IMR-90 (cell line): ENCODE measurements around the gene MED19. TPM values are rescaled to one million over a fixed set of nuclear protein-coding genes. Genes with fewer than 3 reads are reported as not detected.

Source experiments
- ATAC-seq: fragments of 200-7000 bp; cut with Tn5 transposase; 2 replicates; pipeline ENCODE4 v1.9.1; 2020; ENCODE audit warnings: low read depth, mild to moderate bottlenecking, moderate library complexity
- BruUV-seq: library from RNA; stranded (reverse); fragments of 400-500 nt; replicated peaks from 2 replicates; lab custom pipeline; 2021; lab: Mats Ljungman, UMichigan
- CTCF ChIA-PET: fragments of 300-600 bp; formaldehyde crosslinking; extraction: SDS; loops from one replicate; lab custom pipeline; 2021; ENCODE audit warnings: antibody characterized with exemption; lab: Yijun Ruan, JAX
- POLR2A ChIA-PET: fragments of 300-600 bp; sonication (Branson Sonifier 250); formaldehyde crosslinking; loops from one replicate; lab custom pipeline; 2022; ENCODE audit warnings: antibody characterized with exemption; ENCODE audit not compliant: unreplicated experiment; lab: Charles Lee
- DNase-seq: peaks from one replicate; pipeline ENCODE4 v3.0.0; 2013
- H2AFZ ChIP-seq: replicated peaks from 2 replicates; pipeline ENCODE3; 2013; ENCODE audit warnings: low read length, mild to moderate bottlenecking; ENCODE audit not compliant: poor library complexity
- H2AK5ac ChIP-seq: 2 replicates; pipeline ENCODE4 v1.6.1; 2013; ENCODE audit warnings: low read depth, low read length, inconsistent platforms
- H2AK9ac ChIP-seq: replicated peaks from 2 replicates; pipeline ENCODE3; 2013; ENCODE audit warnings: mild to moderate bottlenecking, low read depth, low read length, moderate library complexity; ENCODE audit not compliant: poor library complexity
- H2BK120ac ChIP-seq: 2 replicates; pipeline ENCODE4 v1.6.1; 2013; ENCODE audit warnings: low read depth, low read length, inconsistent platforms
- H2BK15ac ChIP-seq: 3 replicates; pipeline ENCODE4 v1.6.1; 2013; ENCODE audit warnings: low read depth, low read length, inconsistent platforms
- H2BK20ac ChIP-seq: 2 replicates; pipeline ENCODE4 v1.6.1; 2013; ENCODE audit warnings: low read depth, mild to moderate bottlenecking, inconsistent platforms, low read length, moderate library complexity
- H2BK5ac ChIP-seq: 2 replicates; pipeline ENCODE4 v1.6.1; 2013; ENCODE audit warnings: mild to moderate bottlenecking, low read depth, low read length, inconsistent platforms; ENCODE audit not compliant: poor library complexity, severe bottlenecking
- H3K14ac ChIP-seq: replicated peaks from 2 replicates; pipeline ENCODE4 v1.6.1; 2013; ENCODE audit warnings: low read depth, low read length, inconsistent platforms
- H3K18ac ChIP-seq: 2 replicates; pipeline ENCODE4 v1.6.1; 2013; ENCODE audit warnings: low read depth, low read length, control low read depth
- H3K23ac ChIP-seq: 2 replicates; pipeline ENCODE4 v1.6.1; 2013; ENCODE audit warnings: low read depth, low read length, inconsistent platforms
- H3K27ac ChIP-seq: 2 replicates; pipeline ENCODE4 v1.5.1; 2013; ENCODE audit warnings: mild to moderate bottlenecking, control low read depth, low read length; ENCODE audit not compliant: insufficient read depth
- H3K27me3 ChIP-seq: 2 replicates; pipeline ENCODE4 v1.6.1; 2013; ENCODE audit warnings: low read length; ENCODE audit not compliant: control insufficient read depth, insufficient read depth
- H3K36me3 ChIP-seq: 2 replicates; pipeline ENCODE4 v1.6.1; 2013; ENCODE audit warnings: low read length, mixed read lengths; ENCODE audit not compliant: control insufficient read depth, insufficient read depth
- H3K4ac ChIP-seq: 2 replicates; pipeline ENCODE4 v1.6.1; 2013; ENCODE audit warnings: low read depth, low read length, inconsistent platforms
- H3K4me1 ChIP-seq: 2 replicates; pipeline ENCODE4 v1.6.1; 2013; ENCODE audit warnings: low read length, mixed read lengths; ENCODE audit not compliant: control insufficient read depth, insufficient read depth
- H3K4me2 ChIP-seq: 2 replicates; pipeline ENCODE4 v1.6.1; 2013; ENCODE audit warnings: low read depth, mild to moderate bottlenecking, control low read depth, low read length, moderate library complexity
- H3K4me3 ChIP-seq: 2 replicates; pipeline ENCODE4 v1.5.1; 2013; ENCODE audit warnings: low read depth, mild to moderate bottlenecking, control low read depth, low read length, moderate library complexity; ENCODE audit not compliant: insufficient read depth
- H3K56ac ChIP-seq: 2 replicates; pipeline ENCODE4 v1.6.1; 2013; ENCODE audit warnings: low read length, inconsistent platforms; ENCODE audit not compliant: insufficient read depth; ENCODE audit errors: extremely low read depth
- H3K79me1 ChIP-seq, 2 experiments: 2 replicates each; pipeline ENCODE4 v1.6.1; 2013; ENCODE audit warnings: low read length in 2 of 2, inconsistent platforms in 1 of 2, low read depth in 1 of 2
- H3K9ac ChIP-seq: 2 replicates; pipeline ENCODE4 v1.6.1; 2013; ENCODE audit warnings: low read depth, low read length, control low read depth
- H3K9me1 ChIP-seq: 2 replicates; pipeline ENCODE4 v1.6.1; 2013; ENCODE audit warnings: low read length, inconsistent platforms; ENCODE audit not compliant: insufficient read depth
- H3K9me3 ChIP-seq: 2 replicates; pipeline ENCODE4 v1.6.1; 2013; ENCODE audit warnings: low read length; ENCODE audit not compliant: control insufficient read depth, insufficient read depth
- H4K20me1 ChIP-seq: 2 replicates; pipeline ENCODE4 v1.6.1; 2013; ENCODE audit warnings: low read length, inconsistent platforms; ENCODE audit not compliant: insufficient read depth
- H4K5ac ChIP-seq: 2 replicates; pipeline ENCODE4 v1.6.1; 2013; ENCODE audit warnings: mild to moderate bottlenecking, low read depth, low read length, control low read depth
- H4K8ac ChIP-seq, 2 experiments: 2 replicates each; pipeline ENCODE4 v1.6.1; 2013; ENCODE audit warnings: low read depth in 2 of 2, low read length in 2 of 2, control low read depth in 1 of 2, inconsistent platforms in 1 of 2
- H4K91ac ChIP-seq: 2 replicates; pipeline ENCODE4 v1.6.1; 2013; ENCODE audit warnings: low read depth, low read length, inconsistent platforms; ENCODE audit not compliant: insufficient read depth
- BHLHE40 ChIP-seq: fragments of 150-350 bp; IDR thresholded peaks from 2 replicates; pipeline ENCODE4 v1.6.1; 2016; ENCODE audit warnings: mild to moderate bottlenecking, low read depth, low read length
- MAZ ChIP-seq: IDR thresholded peaks from 2 replicates; pipeline ENCODE4 v1.6.1; 2012; ENCODE audit warnings: low read depth, mild to moderate bottlenecking, low read length, improper control_type of control experiment, moderate library complexity, borderline replicate concordance
- MXI1 ChIP-seq: IDR thresholded peaks from 2 replicates; pipeline ENCODE4 v1.6.1; 2012; ENCODE audit warnings: low read depth, mild to moderate bottlenecking, low read length, moderate library complexity, borderline replicate concordance
- NFE2L2 ChIP-seq: fragments of 150-350 bp; IDR thresholded peaks from 2 replicates; pipeline ENCODE4 v1.6.1; 2016; ENCODE audit warnings: low read depth, mild to moderate bottlenecking, low read length
- POLR2A ChIP-seq: IDR thresholded peaks from 2 replicates; pipeline ENCODE4 v1.6.1; 2012; ENCODE audit warnings: mild to moderate bottlenecking, low read depth, low read length
- RCOR1 ChIP-seq: IDR thresholded peaks from 2 replicates; pipeline ENCODE4 v1.6.1; 2012; ENCODE audit warnings: mild to moderate bottlenecking, low read length, improper control_type of control experiment; ENCODE audit not compliant: insufficient replicate concordance
- USF2 ChIP-seq: fragments of 150-350 bp; IDR thresholded peaks from 2 replicates; pipeline ENCODE4 v1.6.1; 2017; ENCODE audit warnings: mild to moderate bottlenecking, antibody characterized with exemption, low read length, low read depth
- WGBS, 2 experiments: methylation state at CpG; one replicate each; pipeline versions ENCODE4 v1.1.5 to v1.1.7; 2013; ENCODE audit warnings: missing lambda C conversion rate in 2 of 2; ENCODE audit not compliant: insufficient read length in 1 of 2; ENCODE audit errors: extremely low coverage in 2 of 2; 5-methylcytosine and 5-hydroxymethylcytosine counted together
- dilution Hi-C: fragments of 300-500 bp; cut with HindIII; formaldehyde crosslinking; loops from one replicate; pipeline ENCODE4 v1.14.3; 2018; ENCODE audit warnings: low sequenced_read_pairs; ENCODE audit not compliant: unreplicated experiment
- in situ Hi-C: fragments of 300-500 bp; cut with MboI; formaldehyde crosslinking; loops from 3 replicates; pipeline ENCODE4 v1.14.3; 2019; ENCODE audit warnings: low sequenced_read_pairs, inconsistent platforms, mixed read lengths
- intact Hi-C: fragments of 100-400 bp; cut with micrococcal nuclease; formaldehyde crosslinking; loops from 2 replicates; pipeline ENCODE4 v1.10.0; 2022
- polyA plus RNA-seq, 3 experiments: library from polyadenylated mRNA; depleted of rRNA; stranded (reverse); fragments of >200 nt; gene quantifications; 2 replicates each; pipeline ENCODE4 v1.2.3, GENCODE V29; 2012; ENCODE audit warnings: low replicate concordance in 1 of 3
- total RNA-seq: library from RNA; depleted of rRNA; stranded (reverse); fragments of >200 nt; gene quantifications from 2 replicates; pipeline ENCODE4 v1.2.3, GENCODE V29; 2012
- TF ChIP-seq, protein P1 (sequence below): conservative IDR thresholded peaks from 2 replicates; pipeline ENCODE4 v1.5.1; 2012; ENCODE audit warnings: mild to moderate bottlenecking, low read depth, low read length, improper control_type of control experiment

MED19 gene
- total and polyA plus RNA-seq, 2 of the 4 experiments (the other 2 are of a cell fraction), result 14.0 to 35.0 TPM

- H2BK5ac ChIP-seq, result peak within 1 kb of the TSS; percentile 83
- H3K4me2 ChIP-seq, result peak within 1 kb of the TSS; percentile 91
- H3K4me1 ChIP-seq, result no peaks in the 10 kb centered on the region
- 0% methylated on average over 17 of the region's 45 CpGs; no CpG with 5 or more reads in 1 of the 2 experiments for WGBS, 2 experiments
- H3K23ac ChIP-seq, result peak within 1 kb of the TSS; percentile 68
- H3K18ac ChIP-seq, result peak within 1 kb of the TSS; percentile 46
- BruUV-seq, result no TSS peak
- H4K8ac ChIP-seq, result peak within 1 kb of the TSS; percentile 79 to 97
- no peaks in the 10 kb centered on the region for H3K9me3 ChIP-seq
- H2BK120ac ChIP-seq, result peak within 1 kb of the TSS; percentile 18; the same call in 1 of the 2 replicates
- H3K36me3 ChIP-seq, result peaks cover 15% of the 10 kb centered on the region
- peak within 1 kb of the TSS; percentile 77 for H3K14ac ChIP-seq
- H4K91ac ChIP-seq, result peak within 1 kb of the TSS; percentile 72
- H2AK9ac ChIP-seq, result peak within 1 kb of the TSS; percentile 47
- H4K20me1 ChIP-seq, result no peaks in the 10 kb centered on the region; the same call in 1 of the 2 replicates
- peak within 1 kb of the TSS; percentile 80 for H3K27ac ChIP-seq
- intact Hi-C loops (no loop called here), dilution Hi-C loops (no loop called here), in situ Hi-C loops (no loop called here)
- peak within 1 kb of the TSS; percentile 84 for H3K9ac ChIP-seq
- H3K79me1 ChIP-seq, result peaks cover 11 to 21% of the 10 kb centered on the region in 2 experiments
- peak; percentile 93; the same call in 1 of the 2 replicates for TF ChIP-seq MAZ
- TF ChIP-seq, protein P1, sequence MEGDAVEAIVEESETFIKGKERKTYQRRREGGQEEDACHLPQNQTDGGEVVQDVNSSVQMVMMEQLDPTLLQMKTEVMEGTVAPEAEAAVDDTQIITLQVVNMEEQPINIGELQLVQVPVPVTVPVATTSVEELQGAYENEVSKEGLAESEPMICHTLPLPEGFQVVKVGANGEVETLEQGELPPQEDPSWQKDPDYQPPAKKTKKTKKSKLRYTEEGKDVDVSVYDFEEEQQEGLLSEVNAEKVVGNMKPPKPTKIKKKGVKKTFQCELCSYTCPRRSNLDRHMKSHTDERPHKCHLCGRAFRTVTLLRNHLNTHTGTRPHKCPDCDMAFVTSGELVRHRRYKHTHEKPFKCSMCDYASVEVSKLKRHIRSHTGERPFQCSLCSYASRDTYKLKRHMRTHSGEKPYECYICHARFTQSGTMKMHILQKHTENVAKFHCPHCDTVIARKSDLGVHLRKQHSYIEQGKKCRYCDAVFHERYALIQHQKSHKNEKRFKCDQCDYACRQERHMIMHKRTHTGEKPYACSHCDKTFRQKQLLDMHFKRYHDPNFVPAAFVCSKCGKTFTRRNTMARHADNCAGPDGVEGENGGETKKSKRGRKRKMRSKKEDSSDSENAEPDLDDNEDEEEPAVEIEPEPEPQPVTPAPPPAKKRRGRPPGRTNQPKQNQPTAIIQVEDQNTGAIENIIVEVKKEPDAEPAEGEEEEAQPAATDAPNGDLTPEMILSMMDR, result no peak
- TF ChIP-seq NFE2L2, result no peak
- no peak for TF ChIP-seq RCOR1
- TF ChIP-seq MXI1, result peak; percentile 97
- TF ChIP-seq POLR2A, result peak; percentile 96
- TF ChIP-seq BHLHE40, result peak; percentile 62
- TF ChIP-seq USF2, result peak; percentile 82
- H2AFZ ChIP-seq, result peak within 1 kb of the TSS; percentile 95
- peak within 1 kb of the TSS; percentile 73 for H3K4me3 ChIP-seq
- H4K5ac ChIP-seq, result peak within 1 kb of the TSS; percentile 70
- ATAC-seq (peak; percentile 98), DNase-seq (peak; percentile 99)
- no peak within 1 kb of the TSS for H2BK20ac ChIP-seq
- H3K4ac ChIP-seq, result peak within 1 kb of the TSS; percentile 77
- POLR2A ChIA-PET, result no interaction called here
- H3K27me3 ChIP-seq, result no peaks in the 10 kb centered on the region
- H2BK15ac ChIP-seq, result no peak within 1 kb of the TSS
- H2AK5ac ChIP-seq, result peak within 1 kb of the TSS; percentile 59
- peak within 1 kb of the TSS; percentile 82 for H3K56ac ChIP-seq
- CTCF ChIA-PET, result no interaction called here
- no peaks in the 10 kb centered on the region for H3K9me1 ChIP-seq
Observed at GRCh38 chr11:57657194-57658022, 54.6 kb downstream of the MED19 start, which contains the start of gene CLP1. Gene CLP1, plus strand, starts transcription at chr11:57657762. Its CDS starts 1,715 bp downstream, at chr11:57659477.
